HAP-1 (cell line): ENCODE results near the gene FKBP1B.

Source experiments
- DNase-seq, 2 experiments: peaks; one replicate each; pipeline ENCODE4 v3.0.0-alpha.2; 2016 to 2020; ENCODE audit warnings: low spot score in 2 of 2
- H3K27me3 ChIP-seq: fragments of 250-450 bp; sonication (Bioruptor Pico); 2 replicates; pipeline ENCODE4 v1.5.1; 2020; ENCODE audit warnings: low read depth, mild to moderate bottlenecking, moderate library complexity
- H3K36me3 ChIP-seq: fragments of 250-450 bp; sonication (Bioruptor Pico); replicated peaks from 2 replicates; pipeline ENCODE4 v1.5.1; 2020; ENCODE audit warnings: mild to moderate bottlenecking
- H3K4me1 ChIP-seq: fragments of 250-450 bp; sonication (Bioruptor Pico); 2 replicates; pipeline ENCODE4 v1.5.1; 2020; ENCODE audit warnings: mild to moderate bottlenecking
- H3K4me3 ChIP-seq: fragments of 250-450 bp; sonication (Bioruptor Pico); 2 replicates; pipeline ENCODE4 v1.5.1; 2020; ENCODE audit warnings: mild to moderate bottlenecking, moderate library complexity
- H3K9me3 ChIP-seq: fragments of 250-450 bp; sonication (Bioruptor Pico); 2 replicates; pipeline ENCODE4 v1.5.1; 2020; ENCODE audit warnings: mild to moderate bottlenecking, moderate library complexity
- in situ Hi-C: fragments of 300-500 bp; cut with MboI; formaldehyde crosslinking; loops from 3 replicates; pipeline ENCODE4 v1.14.3; 2020; ENCODE audit warnings: low sequenced_read_pairs, inconsistent platforms, mixed read lengths

FKBP1B gene

DNA sequence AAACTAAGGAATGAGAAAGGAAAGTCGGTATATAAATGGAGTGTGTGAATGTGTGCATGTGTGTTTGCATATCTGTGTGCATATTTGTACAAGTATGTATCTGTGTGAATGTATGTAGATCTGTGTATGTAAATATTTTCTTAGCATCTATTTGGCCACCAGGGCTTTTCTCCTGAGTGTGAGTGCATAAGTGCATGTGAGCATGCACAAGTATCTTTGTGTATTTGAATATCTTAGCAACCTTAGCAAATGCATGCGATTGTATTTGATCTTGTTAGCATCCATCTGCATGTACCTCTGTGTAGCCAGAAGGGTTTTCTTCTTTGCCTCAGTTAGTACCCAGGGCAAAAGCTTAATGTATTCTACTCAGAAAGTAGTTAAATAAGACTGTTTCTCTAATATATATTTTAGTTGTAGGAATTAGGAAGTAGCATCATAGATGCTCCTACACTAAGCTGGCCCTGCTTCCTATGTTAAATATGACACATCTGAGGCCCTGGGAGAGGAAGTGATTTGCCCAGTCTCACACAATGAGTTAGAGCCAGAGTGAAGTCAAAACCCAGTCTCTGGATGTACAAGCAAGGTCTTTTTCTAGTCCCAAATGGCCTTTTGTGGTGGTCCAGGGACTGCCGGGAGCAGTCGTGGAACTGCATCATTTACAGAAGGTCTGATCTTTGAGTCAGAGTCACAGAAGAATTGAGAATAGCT lies 9.2 kb downstream of the FKBP1B start:
- H3K36me3 ChIP-seq, result peaks cover 1% of the 10 kb centered on the region; the same call in 1 of the 2 replicates
- no peaks in the 10 kb centered on the region for H3K27me3 ChIP-seq
- no peaks in the 10 kb centered on the region for H3K9me3 ChIP-seq
- H3K4me1 ChIP-seq, result no peaks in the 10 kb centered on the region
- in situ Hi-C loops, result no loop called here
- DNase-seq, result no peak
- H3K4me3 ChIP-seq, result no peak overlapping the region

GRCh38 chr2:24065341-24065740 lies 15.8 kb downstream of the FKBP1B start:
- in situ Hi-C loops, result loop anchor here (10.0 kb wide), 1 partner anchor 241 kb away; no protein-coding TSS in a partner anchor
- Histone ChIP-seq H3K36me3 (peaks cover 36% of the 10 kb centered on the region), H3K4me1 (no peaks in the 10 kb centered on the region), H3K27me3 (no peaks in the 10 kb centered on the region), H3K9me3 (no peaks in the 10 kb centered on the region), H3K4me3 (no peak overlapping the region)
- DNase-seq, result no peak

GRCh38 chr2:24072259-24072658 lies 22.7 kb downstream of the FKBP1B start:
- DNase-seq, result no peak
- H3K27me3 ChIP-seq, result no peaks in the 10 kb centered on the region
- no peaks in the 10 kb centered on the region for H3K9me3 ChIP-seq
- in situ Hi-C loops, result no loop called here
- H3K4me1 ChIP-seq, result peaks cover 3% of the 10 kb centered on the region; the same call in 1 of the 2 replicates
- no peak overlapping the region for H3K4me3 ChIP-seq
- H3K36me3 ChIP-seq, result peaks cover 47% of the 10 kb centered on the region

GRCh38 chr2:24073816-24074215 lies 24.3 kb downstream of the FKBP1B start:
- Histone ChIP-seq H3K4me3 (no peak overlapping the region), H3K9me3 (no peaks in the 10 kb centered on the region), H3K27me3 (no peaks in the 10 kb centered on the region), H3K36me3 (peaks cover 35% of the 10 kb centered on the region), H3K4me1 (peaks cover 3% of the 10 kb centered on the region; the same call in 1 of the 2 replicates)
- no peak for DNase-seq
- in situ Hi-C loops, result no loop called here

- no peak for DNase-seq
- Histone ChIP-seq H3K4me1 (peaks cover 3% of the 10 kb centered on the region; the same call in 1 of the 2 replicates), H3K36me3 (peaks cover 23% of the 10 kb centered on the region), H3K27me3 (no peaks in the 10 kb centered on the region), H3K4me3 (peak overlapping the region; percentile 89), H3K9me3 (no peaks in the 10 kb centered on the region)
- in situ Hi-C loops, result no loop called here
These were observed 25.7 kb downstream of the FKBP1B start for GRCh38 chr2:24075259-24075658.

DNA sequence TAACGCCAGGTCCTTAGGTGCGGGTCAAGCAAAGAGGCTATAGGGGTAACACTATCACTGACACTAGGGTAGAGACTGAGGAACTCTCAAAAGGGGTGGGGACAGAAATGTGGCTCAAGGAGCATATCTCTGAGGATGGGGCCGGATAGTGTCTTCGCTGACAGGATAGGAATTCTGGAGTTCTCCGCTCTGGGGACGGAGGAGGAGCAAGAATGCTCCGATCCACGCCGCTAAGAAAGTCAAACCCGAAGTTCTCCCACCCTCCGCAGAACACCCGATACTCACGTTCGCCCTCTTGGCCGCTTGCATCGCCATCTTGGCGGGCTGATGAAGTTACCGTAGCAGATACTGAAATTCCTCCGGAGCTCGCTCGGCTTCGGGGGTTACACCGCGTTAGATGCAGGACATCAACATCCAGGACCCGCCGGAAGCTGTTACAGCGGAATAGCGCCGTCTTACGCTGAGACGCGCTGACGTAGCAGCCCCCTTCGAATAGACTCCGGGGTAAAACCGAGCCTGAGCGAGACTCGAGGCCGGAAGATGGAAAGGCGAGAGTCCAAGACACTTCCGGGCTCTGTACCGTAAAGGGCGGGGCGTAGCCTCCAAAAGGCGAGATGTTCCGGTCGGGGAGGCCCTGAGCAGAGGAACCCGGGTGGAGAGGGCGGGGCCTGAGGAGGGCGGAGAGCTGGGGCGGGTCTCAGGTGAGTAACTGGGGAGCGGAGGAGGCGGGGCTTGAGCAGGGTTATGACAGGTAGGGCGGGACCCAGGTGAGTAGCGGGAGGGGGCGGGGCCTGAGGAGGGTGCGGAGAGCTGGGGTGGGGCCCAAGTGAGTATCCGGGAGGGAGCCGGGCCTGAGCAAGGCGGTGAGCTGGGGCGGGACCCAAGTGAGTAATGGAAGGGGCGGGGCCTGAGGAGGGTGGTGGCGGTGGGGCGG lies 26.6 kb downstream of the FKBP1B start, which contains the start of gene SF3B6:
SF3B6 (minus strand) TSS at position 412 of the 934 bp plus-strand sequence; CDS start at position 315, 97 bp downstream.
- no peaks in the 10 kb centered on the region for H3K9me3 ChIP-seq
- in situ Hi-C loops, result no loop called here
- peaks cover 23% of the 10 kb centered on the region for H3K36me3 ChIP-seq

GRCh38 chr2:24076849-24077534 lies 27.5 kb downstream of the FKBP1B start:
- Histone ChIP-seq H3K36me3 (peaks cover 29% of the 10 kb centered on the region), H3K4me1 (peaks cover 3% of the 10 kb centered on the region; the same call in 1 of the 2 replicates), H3K9me3 (no peaks in the 10 kb centered on the region), H3K27me3 (no peaks in the 10 kb centered on the region), H3K4me3 (peak overlapping the region; percentile 89)
- in situ Hi-C loops, result no loop called here
- peak in 1 of 2 experiments; percentile 39 for DNase-seq

More for the DNA sequence above, 26.6 kb downstream of the FKBP1B start, which contains the start of gene SF3B6:
- H3K27me3 ChIP-seq, result no peaks in the 10 kb centered on the region
- H3K4me3 ChIP-seq, result peak within 1 kb of the TSS; percentile 89
- peak; percentile 97 to 100 for DNase-seq
- peaks cover 3% of the 10 kb centered on the region; the same call in 1 of the 2 replicates for H3K4me1 ChIP-seq

GRCh38 chr2:24077535-24077877 lies 28.0 kb downstream of the FKBP1B start:
- peaks cover 31% of the 10 kb centered on the region for H3K36me3 ChIP-seq
- peaks cover 3% of the 10 kb centered on the region; the same call in 1 of the 2 replicates for H3K4me1 ChIP-seq
- no peaks in the 10 kb centered on the region for H3K27me3 ChIP-seq
- no peaks in the 10 kb centered on the region for H3K9me3 ChIP-seq
- DNase-seq, result no peak
- peak overlapping the region; percentile 89 for H3K4me3 ChIP-seq
- in situ Hi-C loops, result no loop called here

- in situ Hi-C loops, result no loop called here
- no peak for DNase-seq
- Histone ChIP-seq H3K4me3 (no peak overlapping the region; the same call in 1 of the 2 replicates), H3K27me3 (no peaks in the 10 kb centered on the region), H3K9me3 (no peaks in the 10 kb centered on the region), H3K4me1 (peaks cover 3% of the 10 kb centered on the region; the same call in 1 of the 2 replicates), H3K36me3 (peaks cover 31% of the 10 kb centered on the region)
These were observed 28.3 kb downstream of the FKBP1B start for GRCh38 chr2:24077879-24078278.

GRCh38 chr2:24080701-24081100 lies 31.2 kb downstream of the FKBP1B start:
- Histone ChIP-seq H3K9me3 (no peaks in the 10 kb centered on the region), H3K36me3 (peaks cover 19% of the 10 kb centered on the region), H3K27me3 (no peaks in the 10 kb centered on the region)

GRCh38 chr2:24082787-24083566 lies 33.4 kb downstream of the FKBP1B start:
- H3K4me1 ChIP-seq, result peaks cover 8% of the 10 kb centered on the region
- H3K4me3 ChIP-seq, result peak overlapping the region; percentile 47
- peaks cover 19% of the 10 kb centered on the region for H3K36me3 ChIP-seq
- H3K9me3 ChIP-seq, result no peaks in the 10 kb centered on the region
- no peaks in the 10 kb centered on the region for H3K27me3 ChIP-seq
- no peak for DNase-seq
- in situ Hi-C loops, result loop anchor here (10.0 kb wide), 1 partner anchor 158 kb away; the partner anchor contains the start of gene ATAD2B

More at GRCh38 chr2:24080701-24081100, 31.2 kb downstream of the FKBP1B start:
- Histone ChIP-seq H3K4me1 (peaks cover 8% of the 10 kb centered on the region), H3K4me3 (no peak overlapping the region)
- in situ Hi-C loops, result loop anchor here (10.0 kb wide), 1 partner anchor 156 kb away; the partner anchor contains the start of gene ATAD2B
- no peak for DNase-seq

- Histone ChIP-seq H3K9me3 (no peaks in the 10 kb centered on the region), H3K4me3 (peak overlapping the region; percentile 47), H3K4me1 (peaks cover 8% of the 10 kb centered on the region), H3K36me3 (peaks cover 19% of the 10 kb centered on the region), H3K27me3 (no peaks in the 10 kb centered on the region)
- in situ Hi-C loops, result loop anchor here (10.0 kb wide), 1 partner anchor 159 kb away; the partner anchor contains the start of gene ATAD2B
- peak; percentile 92 to 94 for DNase-seq
These were observed 34.2 kb downstream of the FKBP1B start for GRCh38 chr2:24083567-24084385.
